PFSK-1 (cell line): ENCODE measurements around the gene ZNF253.

Source experiments
- FOXP2 ChIP-seq: optimal IDR thresholded peaks from 2 replicates; pipeline ENCODE3; 2011; ENCODE audit warnings: borderline replicate concordance, control low read depth, inconsistent platforms; ENCODE audit not compliant: insufficient read depth; ENCODE audit errors: extremely low read length, extremely low read depth
- POLR2AphosphoS5 ChIP-seq: IDR thresholded peaks from 2 replicates; pipeline ENCODE4 v1.6.1; 2012; ENCODE audit warnings: low read depth, mild to moderate bottlenecking, control low read depth, low read length, moderate library complexity
- SIN3A ChIP-seq: IDR thresholded peaks from 2 replicates; pipeline ENCODE4 v1.6.1; 2012; ENCODE audit warnings: mild to moderate bottlenecking, low read length, moderate library complexity, borderline replicate concordance; ENCODE audit not compliant: insufficient read depth
- TAF1 ChIP-seq: IDR thresholded peaks from 2 replicates; pipeline ENCODE4 v1.6.1; 2012; ENCODE audit warnings: low read length, control low read depth, borderline replicate concordance; ENCODE audit not compliant: insufficient read depth
- TF ChIP-seq, protein P1 (sequence below), 2 experiments: IDR thresholded peaks; 2 replicates each; pipeline versions ENCODE4 v1.6.1 to v1.8.0; 2011 to 2012; ENCODE audit warnings: low read depth in 2 of 2, low read length in 2 of 2, control low read depth in 1 of 2, inconsistent platforms in 1 of 2, mild to moderate bottlenecking in 1 of 2, moderate library complexity in 1 of 2; ENCODE audit not compliant: insufficient read depth in 1 of 2

DNA sequence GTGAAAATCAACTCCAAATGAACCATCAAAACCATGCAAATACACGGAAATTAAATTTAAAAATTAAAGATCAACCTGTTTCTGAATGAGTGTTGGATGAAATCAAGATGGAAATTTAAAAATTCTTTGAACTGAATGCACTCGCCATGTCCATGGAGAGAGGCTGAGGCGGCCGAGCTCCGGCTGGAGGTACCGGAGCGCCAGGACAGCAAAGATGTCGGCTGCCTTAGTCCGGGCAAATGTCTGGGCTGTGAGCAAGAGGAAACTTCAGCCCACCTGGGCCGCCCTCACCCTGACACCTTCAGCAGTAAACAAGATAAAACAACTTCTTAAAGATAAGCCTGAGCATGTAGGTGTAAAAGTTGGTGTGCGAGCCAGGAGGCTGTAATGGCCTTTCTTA is 38.8 kb upstream of the ZNF253 start:
- no peak for TF ChIP-seq POLR2AphosphoS5
- TF ChIP-seq SIN3A: no peak
- TF ChIP-seq, protein P1, sequence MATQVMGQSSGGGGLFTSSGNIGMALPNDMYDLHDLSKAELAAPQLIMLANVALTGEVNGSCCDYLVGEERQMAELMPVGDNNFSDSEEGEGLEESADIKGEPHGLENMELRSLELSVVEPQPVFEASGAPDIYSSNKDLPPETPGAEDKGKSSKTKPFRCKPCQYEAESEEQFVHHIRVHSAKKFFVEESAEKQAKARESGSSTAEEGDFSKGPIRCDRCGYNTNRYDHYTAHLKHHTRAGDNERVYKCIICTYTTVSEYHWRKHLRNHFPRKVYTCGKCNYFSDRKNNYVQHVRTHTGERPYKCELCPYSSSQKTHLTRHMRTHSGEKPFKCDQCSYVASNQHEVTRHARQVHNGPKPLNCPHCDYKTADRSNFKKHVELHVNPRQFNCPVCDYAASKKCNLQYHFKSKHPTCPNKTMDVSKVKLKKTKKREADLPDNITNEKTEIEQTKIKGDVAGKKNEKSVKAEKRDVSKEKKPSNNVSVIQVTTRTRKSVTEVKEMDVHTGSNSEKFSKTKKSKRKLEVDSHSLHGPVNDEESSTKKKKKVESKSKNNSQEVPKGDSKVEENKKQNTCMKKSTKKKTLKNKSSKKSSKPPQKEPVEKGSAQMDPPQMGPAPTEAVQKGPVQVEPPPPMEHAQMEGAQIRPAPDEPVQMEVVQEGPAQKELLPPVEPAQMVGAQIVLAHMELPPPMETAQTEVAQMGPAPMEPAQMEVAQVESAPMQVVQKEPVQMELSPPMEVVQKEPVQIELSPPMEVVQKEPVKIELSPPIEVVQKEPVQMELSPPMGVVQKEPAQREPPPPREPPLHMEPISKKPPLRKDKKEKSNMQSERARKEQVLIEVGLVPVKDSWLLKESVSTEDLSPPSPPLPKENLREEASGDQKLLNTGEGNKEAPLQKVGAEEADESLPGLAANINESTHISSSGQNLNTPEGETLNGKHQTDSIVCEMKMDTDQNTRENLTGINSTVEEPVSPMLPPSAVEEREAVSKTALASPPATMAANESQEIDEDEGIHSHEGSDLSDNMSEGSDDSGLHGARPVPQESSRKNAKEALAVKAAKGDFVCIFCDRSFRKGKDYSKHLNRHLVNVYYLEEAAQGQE (IDR thresholded peaks at IDR 0.05; ENCODE audit: insufficient read depth in 1 of 2, low read depth in 2 of 2, low read length in 2 of 2): no peak
- TF ChIP-seq FOXP2: no peak
- no peak for TF ChIP-seq TAF1
